ENCODE measurements around the gene NCAM1. TPM values are rescaled to one million over a fixed set of nuclear protein-coding genes. Genes with fewer than 3 reads are reported as not detected.
A peak's percentile ranks its signal among the peaks of the same experiment; 100 is the strongest.

The NCAM1 gene
- total and polyA plus RNA-seq, 8 donors, result 1.2 to 19.6 (median 3.6) TPM

GRCh38 chr11:113315811-113316210 is 354.6 kb downstream of the NCAM1 start:
- Histone ChIP-seq H3K36me3 (no peaks in the 10 kb centered on the region), H3K9me3 (no peaks in the 10 kb centered on the region), H3K4me3 (peak overlapping the region in 1 of 4 donors; percentile 78), H3K27ac (no peak overlapping the region), H3K27me3 (no peaks in the 10 kb centered on the region), H3K4me1 (peaks cover 0 to 7% (median 0%) of the 10 kb centered on the region in 3 donors)
- WGBS, 2 donors, result 47 to 52% methylated on average over 6 of the region's 6 CpGs
- intact Hi-C loops (cut with DNase I), result no loop called here
- no peak for TF ChIP-seq CTCF (IDR thresholded peaks at IDR 0.05)
- no peak for DNase-seq
- no peak for FAIRE-seq
- no peak for ATAC-seq

- ATAC-seq (no peak), FAIRE-seq (no peak), DNase-seq (no peak)
- WGBS, 2 donors, result 69 to 79% methylated on average over 1 of the region's 1 CpG
- Histone ChIP-seq H3K4me1 (peaks cover 0 to 7% (median 0%) of the 10 kb centered on the region in 3 donors), H3K4me3 (no peak overlapping the region), H3K27me3 (no peaks in the 10 kb centered on the region), H3K36me3 (no peaks in the 10 kb centered on the region), H3K27ac (no peak overlapping the region), H3K9me3 (no peaks in the 10 kb centered on the region)
- intact Hi-C loops (cut with DNase I), result no loop called here
- no peak for TF ChIP-seq CTCF (IDR thresholded peaks at IDR 0.05)
Observed at GRCh38 chr11:113316256-113316655, 355.0 kb downstream of the NCAM1 start.

- WGBS, 2 donors, result 93 to 97% methylated on average over 2 of the region's 2 CpGs
- H3K4me1 ChIP-seq, result peaks cover 0 to 7% (median 0%) of the 10 kb centered on the region in 3 donors
- FAIRE-seq (no peak), ATAC-seq (no peak), DNase-seq (no peak)
- no peaks in the 10 kb centered on the region for H3K9me3 ChIP-seq
- TF ChIP-seq CTCF (IDR thresholded peaks at IDR 0.05), result no peak
- no peaks in the 10 kb centered on the region for H3K36me3 ChIP-seq
- no peak overlapping the region for H3K4me3 ChIP-seq
- H3K27me3 ChIP-seq, result no peaks in the 10 kb centered on the region
- intact Hi-C loops (cut with DNase I), result no loop called here
- no peak overlapping the region for H3K27ac ChIP-seq
Observed at GRCh38 chr11:113317339-113317738, 356.1 kb downstream of the NCAM1 start.

GRCh38 chr11:113319085-113319484 is 357.9 kb downstream of the NCAM1 start:
- Histone ChIP-seq H3K9me3 (no peaks in the 10 kb centered on the region), H3K4me1 (peaks cover 0 to 7% (median 0%) of the 10 kb centered on the region in 3 donors), H3K27me3 (no peaks in the 10 kb centered on the region), H3K27ac (no peak overlapping the region), H3K4me3 (no peak overlapping the region), H3K36me3 (peaks cover 0 to 8% (median 0%) of the 10 kb centered on the region in 3 donors)
- WGBS, 2 donors, result 88 to 89% methylated on average over 4 of the region's 4 CpGs
- DNase-seq (no peak), FAIRE-seq (no peak), ATAC-seq (no peak)
- intact Hi-C loops (cut with DNase I), result no loop called here
- no peak for TF ChIP-seq CTCF (IDR thresholded peaks at IDR 0.05)

GRCh38 chr11:113322158-113322557 is 360.9 kb downstream of the NCAM1 start:
- peaks cover 0 to 31% (median 6%) of the 10 kb centered on the region in 3 donors for H3K36me3 ChIP-seq
- no peaks in the 10 kb centered on the region for H3K9me3 ChIP-seq
- no peak for DNase-seq
- no peak for FAIRE-seq
- 46 to 50% methylated on average over 4 of the region's 4 CpGs for WGBS, 2 donors
- H3K4me1 ChIP-seq, result no peaks in the 10 kb centered on the region
- intact Hi-C loops (cut with DNase I), result no loop called here
- TF ChIP-seq CTCF (IDR thresholded peaks at IDR 0.05), result no peak
- H3K4me3 ChIP-seq, result no peak overlapping the region
- no peak overlapping the region for H3K27ac ChIP-seq
- no peaks in the 10 kb centered on the region for H3K27me3 ChIP-seq
- ATAC-seq, result no peak

Data from pancreas (tissue), 10 donors.